ENCODE measurements around the gene CORO2A. TPM values are rescaled to one million over a fixed set of nuclear protein-coding genes. Genes with fewer than 3 reads are reported as not detected.

The CORO2A gene
- total RNA-seq, 1 experiment from 2014 or later: 32.5 TPM

DNA sequence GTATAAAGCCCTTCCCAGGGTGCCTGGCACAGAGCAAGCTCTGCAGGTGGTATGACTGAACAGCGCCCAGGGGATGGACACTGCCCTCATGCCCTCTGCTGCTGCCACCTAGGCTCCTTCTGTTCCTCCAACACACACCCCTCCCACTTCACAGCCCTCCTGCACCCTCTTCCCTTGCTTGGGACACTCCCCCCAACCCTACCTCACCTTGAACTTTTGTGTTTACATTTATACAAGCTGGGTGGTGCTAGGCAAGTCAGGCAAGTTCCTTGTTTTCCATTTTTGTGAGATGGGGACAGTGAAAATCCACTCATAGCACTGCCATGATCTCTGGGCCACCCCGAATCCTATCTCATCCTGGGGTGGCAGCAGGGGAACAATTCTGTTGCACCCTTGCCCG, 18.8 kb upstream of the CORO2A start:
- Mint-ChIP-seq H3K9me3 (peaks cover 9% of the 10 kb centered on the region), H3K4me3 (no peak overlapping the region), H3K27me3 (ENCODE audit: low read depth) (no peaks in the 10 kb centered on the region), H3K36me3 (peaks cover 46% of the 10 kb centered on the region), H3K4me1 (peaks cover 20% of the 10 kb centered on the region), H3K27ac (no peak overlapping the region)
- POLR2A ChIA-PET: interaction anchor here (1.2 kb wide), 1 partner anchor 45 kb away, joined by 3 read pairs; the partner anchor contains the start of gene TBC1D2
- ATAC-seq: no peak
- no peak for DNase-seq (ENCODE audit: low spot score)
- TF ChIP-seq, protein P1, sequence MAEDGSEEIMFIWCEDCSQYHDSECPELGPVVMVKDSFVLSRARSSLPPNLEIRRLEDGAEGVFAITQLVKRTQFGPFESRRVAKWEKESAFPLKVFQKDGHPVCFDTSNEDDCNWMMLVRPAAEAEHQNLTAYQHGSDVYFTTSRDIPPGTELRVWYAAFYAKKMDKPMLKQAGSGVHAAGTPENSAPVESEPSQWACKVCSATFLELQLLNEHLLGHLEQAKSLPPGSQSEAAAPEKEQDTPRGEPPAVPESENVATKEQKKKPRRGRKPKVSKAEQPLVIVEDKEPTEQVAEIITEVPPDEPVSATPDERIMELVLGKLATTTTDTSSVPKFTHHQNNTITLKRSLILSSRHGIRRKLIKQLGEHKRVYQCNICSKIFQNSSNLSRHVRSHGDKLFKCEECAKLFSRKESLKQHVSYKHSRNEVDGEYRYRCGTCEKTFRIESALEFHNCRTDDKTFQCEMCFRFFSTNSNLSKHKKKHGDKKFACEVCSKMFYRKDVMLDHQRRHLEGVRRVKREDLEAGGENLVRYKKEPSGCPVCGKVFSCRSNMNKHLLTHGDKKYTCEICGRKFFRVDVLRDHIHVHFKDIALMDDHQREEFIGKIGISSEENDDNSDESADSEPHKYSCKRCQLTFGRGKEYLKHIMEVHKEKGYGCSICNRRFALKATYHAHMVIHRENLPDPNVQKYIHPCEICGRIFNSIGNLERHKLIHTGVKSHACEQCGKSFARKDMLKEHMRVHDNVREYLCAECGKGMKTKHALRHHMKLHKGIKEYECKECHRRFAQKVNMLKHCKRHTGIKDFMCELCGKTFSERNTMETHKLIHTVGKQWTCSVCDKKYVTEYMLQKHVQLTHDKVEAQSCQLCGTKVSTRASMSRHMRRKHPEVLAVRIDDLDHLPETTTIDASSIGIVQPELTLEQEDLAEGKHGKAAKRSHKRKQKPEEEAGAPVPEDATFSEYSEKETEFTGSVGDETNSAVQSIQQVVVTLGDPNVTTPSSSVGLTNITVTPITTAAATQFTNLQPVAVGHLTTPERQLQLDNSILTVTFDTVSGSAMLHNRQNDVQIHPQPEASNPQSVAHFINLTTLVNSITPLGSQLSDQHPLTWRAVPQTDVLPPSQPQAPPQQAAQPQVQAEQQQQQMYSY (CRISPR knock-in tag; IDR thresholded peaks at IDR 0.05): no peak
- TF ChIP-seq GRHL2 (CRISPR knock-in tag; IDR thresholded peaks at IDR 0.05; ENCODE audit: insufficient replicate concordance, severe bottlenecking): no peak
- CTCF ChIA-PET: interaction anchor here (1.3 to 1.4 kb wide), 2 partner anchors 24 to 44 kb away, joined by 6 read pairs; partner anchors contain the start of gene TBC1D2

DNA sequence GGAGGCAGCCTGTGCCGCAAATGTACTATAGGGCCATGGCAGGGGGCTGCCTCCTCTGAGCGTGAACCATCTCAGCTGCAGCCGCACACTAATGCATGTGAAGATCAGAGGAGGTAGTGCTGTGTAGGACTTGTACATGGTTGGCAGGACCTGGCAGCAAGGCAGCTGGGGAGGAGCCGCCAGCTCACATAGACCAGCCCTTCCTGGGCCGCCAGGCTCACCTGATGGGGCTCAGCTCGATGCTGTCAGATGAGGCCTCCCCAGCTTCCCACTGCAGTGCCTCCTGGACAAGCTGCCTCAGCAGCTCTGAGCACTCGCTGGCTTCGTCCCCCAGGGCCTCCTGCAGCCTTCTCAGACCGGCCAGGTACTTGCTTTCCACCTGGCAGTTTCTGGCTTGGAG, 18.0 kb upstream of the CORO2A start:
- ATAC-seq: no peak
- Mint-ChIP-seq H3K36me3 (peaks cover 46% of the 10 kb centered on the region), H3K9me3 (peaks cover 9% of the 10 kb centered on the region), H3K4me3 (no peak overlapping the region), H3K27ac (no peak overlapping the region), H3K27me3 (ENCODE audit: low read depth) (no peaks in the 10 kb centered on the region), H3K4me1 (peaks cover 18% of the 10 kb centered on the region)
- ChIA-PET POLR2A (interaction anchor here (1.2 kb wide), 1 partner anchor 45 kb away, joined by 3 read pairs; the partner anchor contains the start of gene TBC1D2), CTCF (interaction anchor here (1.3 to 1.4 kb wide), 3 partner anchors 25 to 45 kb away, joined by 3 to 6 read pairs (median 6); partner anchors contain the start of gene TBC1D2)
- TF ChIP-seq ATF1 (CRISPR knock-in tag; IDR thresholded peaks at IDR 0.05) (no peak), ZBTB21 (CRISPR knock-in tag; IDR thresholded peaks at IDR 0.05; ENCODE audit: borderline replicate concordance) (no peak), MYBL2 (CRISPR knock-in tag; IDR thresholded peaks at IDR 0.05) (no peak)
- TF ChIP-seq, protein P2, sequence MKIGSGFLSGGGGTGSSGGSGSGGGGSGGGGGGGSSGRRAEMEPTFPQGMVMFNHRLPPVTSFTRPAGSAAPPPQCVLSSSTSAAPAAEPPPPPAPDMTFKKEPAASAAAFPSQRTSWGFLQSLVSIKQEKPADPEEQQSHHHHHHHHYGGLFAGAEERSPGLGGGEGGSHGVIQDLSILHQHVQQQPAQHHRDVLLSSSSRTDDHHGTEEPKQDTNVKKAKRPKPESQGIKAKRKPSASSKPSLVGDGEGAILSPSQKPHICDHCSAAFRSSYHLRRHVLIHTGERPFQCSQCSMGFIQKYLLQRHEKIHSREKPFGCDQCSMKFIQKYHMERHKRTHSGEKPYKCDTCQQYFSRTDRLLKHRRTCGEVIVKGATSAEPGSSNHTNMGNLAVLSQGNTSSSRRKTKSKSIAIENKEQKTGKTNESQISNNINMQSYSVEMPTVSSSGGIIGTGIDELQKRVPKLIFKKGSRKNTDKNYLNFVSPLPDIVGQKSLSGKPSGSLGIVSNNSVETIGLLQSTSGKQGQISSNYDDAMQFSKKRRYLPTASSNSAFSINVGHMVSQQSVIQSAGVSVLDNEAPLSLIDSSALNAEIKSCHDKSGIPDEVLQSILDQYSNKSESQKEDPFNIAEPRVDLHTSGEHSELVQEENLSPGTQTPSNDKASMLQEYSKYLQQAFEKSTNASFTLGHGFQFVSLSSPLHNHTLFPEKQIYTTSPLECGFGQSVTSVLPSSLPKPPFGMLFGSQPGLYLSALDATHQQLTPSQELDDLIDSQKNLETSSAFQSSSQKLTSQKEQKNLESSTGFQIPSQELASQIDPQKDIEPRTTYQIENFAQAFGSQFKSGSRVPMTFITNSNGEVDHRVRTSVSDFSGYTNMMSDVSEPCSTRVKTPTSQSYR (CRISPR knock-in tag; IDR thresholded peaks at IDR 0.05): no peak
- DNase-seq (ENCODE audit: low spot score): no peak

DNA sequence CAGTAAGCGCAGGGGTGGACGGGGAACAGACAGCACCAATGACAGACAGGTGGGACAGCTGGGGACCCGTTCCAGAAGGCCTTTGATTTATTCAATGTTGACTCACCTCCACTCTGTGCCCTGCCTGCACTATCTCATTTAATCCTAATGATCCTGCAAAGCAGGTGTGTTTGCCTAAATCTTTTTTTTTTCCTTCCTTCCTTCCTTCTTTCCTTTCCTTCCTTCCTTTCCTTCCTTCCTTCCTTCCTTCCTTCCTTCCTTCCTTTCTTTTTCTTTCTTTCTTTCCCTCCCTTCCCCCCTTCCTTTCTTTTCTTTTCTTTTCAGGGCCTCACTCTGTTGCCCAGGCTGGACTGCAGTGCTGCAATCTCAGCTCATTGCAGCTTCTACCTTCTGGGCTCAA, 17.1 kb upstream of the CORO2A start:
- Mint-ChIP-seq H3K4me1 (peaks cover 16% of the 10 kb centered on the region), H3K36me3 (peaks cover 44% of the 10 kb centered on the region), H3K27me3 (ENCODE audit: low read depth) (no peaks in the 10 kb centered on the region), H3K27ac (no peak overlapping the region; the same call in 1 of the 2 replicates), H3K9me3 (peaks cover 9% of the 10 kb centered on the region), H3K4me3 (no peak overlapping the region)
- ChIA-PET CTCF (interaction anchor here (0.5 to 1.3 kb wide), 3 partner anchors 13 to 53 kb away, joined by 3 to 4 read pairs (median 3); no protein-coding TSS in a partner anchor), POLR2A (no interaction called here)
- ATAC-seq (no peak), DNase-seq (ENCODE audit: low spot score) (no peak)
- no peak for TF ChIP-seq ZNF138 (CRISPR knock-in tag; conservative IDR thresholded peaks at IDR 0.05)
- no peak for TF ChIP-seq FOXK1 (CRISPR knock-in tag; IDR thresholded peaks at IDR 0.05)
- no peak for TF ChIP-seq TEAD4 (CRISPR knock-in tag; IDR thresholded peaks at IDR 0.05)
- TF ChIP-seq, protein P3, sequence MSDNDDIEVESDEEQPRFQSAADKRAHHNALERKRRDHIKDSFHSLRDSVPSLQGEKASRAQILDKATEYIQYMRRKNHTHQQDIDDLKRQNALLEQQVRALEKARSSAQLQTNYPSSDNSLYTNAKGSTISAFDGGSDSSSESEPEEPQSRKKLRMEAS (CRISPR knock-in tag; IDR thresholded peaks at IDR 0.05): no peak
- TF ChIP-seq, protein P4, sequence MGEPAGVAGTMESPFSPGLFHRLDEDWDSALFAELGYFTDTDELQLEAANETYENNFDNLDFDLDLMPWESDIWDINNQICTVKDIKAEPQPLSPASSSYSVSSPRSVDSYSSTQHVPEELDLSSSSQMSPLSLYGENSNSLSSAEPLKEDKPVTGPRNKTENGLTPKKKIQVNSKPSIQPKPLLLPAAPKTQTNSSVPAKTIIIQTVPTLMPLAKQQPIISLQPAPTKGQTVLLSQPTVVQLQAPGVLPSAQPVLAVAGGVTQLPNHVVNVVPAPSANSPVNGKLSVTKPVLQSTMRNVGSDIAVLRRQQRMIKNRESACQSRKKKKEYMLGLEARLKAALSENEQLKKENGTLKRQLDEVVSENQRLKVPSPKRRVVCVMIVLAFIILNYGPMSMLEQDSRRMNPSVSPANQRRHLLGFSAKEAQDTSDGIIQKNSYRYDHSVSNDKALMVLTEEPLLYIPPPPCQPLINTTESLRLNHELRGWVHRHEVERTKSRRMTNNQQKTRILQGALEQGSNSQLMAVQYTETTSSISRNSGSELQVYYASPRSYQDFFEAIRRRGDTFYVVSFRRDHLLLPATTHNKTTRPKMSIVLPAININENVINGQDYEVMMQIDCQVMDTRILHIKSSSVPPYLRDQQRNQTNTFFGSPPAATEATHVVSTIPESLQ (CRISPR knock-in tag; IDR thresholded peaks at IDR 0.05): no peak
- no peak for TF ChIP-seq NR3C1 (CRISPR knock-in tag; conservative IDR thresholded peaks at IDR 0.05; ENCODE audit: low read depth)
- no peak for TF ChIP-seq GABPB1 (CRISPR knock-in tag; IDR thresholded peaks at IDR 0.05)
- TF ChIP-seq, protein P5, sequence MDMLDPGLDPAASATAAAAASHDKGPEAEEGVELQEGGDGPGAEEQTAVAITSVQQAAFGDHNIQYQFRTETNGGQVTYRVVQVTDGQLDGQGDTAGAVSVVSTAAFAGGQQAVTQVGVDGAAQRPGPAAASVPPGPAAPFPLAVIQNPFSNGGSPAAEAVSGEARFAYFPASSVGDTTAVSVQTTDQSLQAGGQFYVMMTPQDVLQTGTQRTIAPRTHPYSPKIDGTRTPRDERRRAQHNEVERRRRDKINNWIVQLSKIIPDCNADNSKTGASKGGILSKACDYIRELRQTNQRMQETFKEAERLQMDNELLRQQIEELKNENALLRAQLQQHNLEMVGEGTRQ (CRISPR knock-in tag; IDR thresholded peaks at IDR 0.05): no peak
- no peak for TF ChIP-seq NFYB (CRISPR knock-in tag; conservative IDR thresholded peaks at IDR 0.05; ENCODE audit: low read depth)
- no peak for TF ChIP-seq SP1 (CRISPR knock-in tag; conservative IDR thresholded peaks at IDR 0.05)
- no peak for TF ChIP-seq ZBTB21 (CRISPR knock-in tag; IDR thresholded peaks at IDR 0.05; ENCODE audit: borderline replicate concordance)
- TF ChIP-seq, protein P6, sequence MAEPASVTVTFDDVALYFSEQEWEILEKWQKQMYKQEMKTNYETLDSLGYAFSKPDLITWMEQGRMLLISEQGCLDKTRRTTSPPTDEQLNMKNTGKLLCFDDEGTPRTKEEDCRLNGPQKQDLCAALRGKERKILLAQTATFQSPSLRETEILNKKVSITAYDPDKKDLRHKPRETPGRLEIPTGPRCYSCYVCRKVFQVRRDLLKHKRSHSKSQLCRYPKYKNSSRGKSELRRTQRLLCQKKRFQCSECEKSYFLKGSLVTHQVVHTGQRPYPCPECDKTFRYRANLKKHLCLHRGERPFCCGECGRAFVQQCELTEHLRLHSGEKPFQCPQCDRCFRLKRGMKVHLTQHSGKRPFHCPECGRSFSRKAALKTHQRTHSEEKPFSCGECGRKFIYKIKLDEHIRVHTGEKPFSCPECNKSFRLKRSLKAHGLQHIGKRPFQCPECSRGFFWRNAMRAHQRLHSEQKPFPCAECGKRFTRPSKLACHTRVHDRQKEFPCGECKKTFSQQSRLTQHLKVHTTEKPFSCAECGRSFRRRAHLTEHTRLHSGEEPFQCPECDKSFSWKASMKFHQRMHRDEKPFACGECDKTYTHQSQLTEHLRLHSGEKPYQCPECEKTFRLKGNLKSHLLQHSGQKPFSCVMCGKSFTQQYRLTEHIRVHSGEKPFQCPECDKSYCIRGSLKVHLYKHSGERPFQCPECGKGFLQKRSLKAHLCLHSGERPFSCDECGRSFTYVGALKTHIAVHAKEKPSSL (CRISPR knock-in tag; conservative IDR thresholded peaks at IDR 0.05): no peak
- TF ChIP-seq ZNF317 (CRISPR knock-in tag; IDR thresholded peaks at IDR 0.05; ENCODE audit: borderline replicate concordance, low read depth): no peak
